Astrocyte of the cerebellum (primary cell): ENCODE results near the gene B3GNT8.
"Not testable (repeated sequence)": the region's sequence is repeated elsewhere in the genome, so short reads cannot be mapped to it uniquely, and the experiment has no call there.

Experiments used
- DNase-seq: peaks from one replicate; pipeline ENCODE4 v3.0.0-alpha.2; 2011; ENCODE audit warnings: low read depth
- H3K4me3 ChIP-seq: 2 replicates; pipeline ENCODE4 v1.5.1; 2011; ENCODE audit warnings: mild to moderate bottlenecking, low read depth, low read length, moderate library complexity
- CTCF ChIP-seq: IDR thresholded peaks from 2 replicates; pipeline ENCODE4 v1.5.1; 2012; ENCODE audit warnings: low read length, low read depth, moderate library complexity, mild to moderate bottlenecking; ENCODE audit errors: missing control alignments
- in situ Hi-C: cut with HindIII; loops from 2 replicates; pipeline ENCODE4 v1.10.0; 2017; ENCODE audit warnings: low sequenced_read_pairs

The B3GNT8 gene

GRCh38 chr19:41409288-41409687 is 17.9 kb downstream of the B3GNT8 start:
- in situ Hi-C loops = no loop called here
- TF ChIP-seq CTCF = no peak
- no peak for DNase-seq
- H3K4me3 ChIP-seq = no peak overlapping the region

GRCh38 chr19:41408846-41409245 is 18.3 kb downstream of the B3GNT8 start:
- in situ Hi-C loops, H3K4me3 ChIP-seq, DNase-seq: not testable (repeated sequence)

- no peak for TF ChIP-seq CTCF
- no peak for DNase-seq
- in situ Hi-C loops = no loop called here
- H3K4me3 ChIP-seq = no peak overlapping the region
Observed at GRCh38 chr19:41408256-41408655, 18.9 kb downstream of the B3GNT8 start.

GRCh38 chr19:41407271-41407670 is 19.9 kb downstream of the B3GNT8 start:
- DNase-seq = no peak
- H3K4me3 ChIP-seq = no peak overlapping the region
- in situ Hi-C loops = no loop called here
- no peak for TF ChIP-seq CTCF

GRCh38 chr19:41405776-41406175 is 21.4 kb downstream of the B3GNT8 start:
- H3K4me3 ChIP-seq = no peak overlapping the region
- in situ Hi-C loops = no loop called here
- no peak for TF ChIP-seq CTCF
- no peak for DNase-seq

- no peak for DNase-seq
- H3K4me3 ChIP-seq = no peak overlapping the region
- no peak for TF ChIP-seq CTCF
- in situ Hi-C loops = no loop called here
Observed at GRCh38 chr19:41403181-41403970, 23.8 kb downstream of the B3GNT8 start.

GRCh38 chr19:41402010-41402409 is 25.2 kb downstream of the B3GNT8 start:
- no peak for TF ChIP-seq CTCF
- H3K4me3 ChIP-seq = no peak overlapping the region
- no peak for DNase-seq
- in situ Hi-C loops = no loop called here
